Activated naive CD4-positive, alpha-beta T cell treated with anti-CD3 and anti-CD28 coated beads, Interleukin-2, amount 10 ng/mL, durations not matched to agents 7 days and 5 days (primary cell): ENCODE data around the gene PTGES.
A peak's percentile ranks its signal among the peaks of the same experiment; 100 is the strongest.

Experiments used
- CTCF ChIA-PET: fragments of 350-600 bp; sonication (Branson Sonifier 250); formaldehyde crosslinking; loops from one replicate; lab custom pipeline; 2021; ENCODE audit warnings: antibody characterized with exemption; lab: Charles Lee
- DNase-seq: peaks from one replicate; pipeline ENCODE4 v3.0.0-alpha.2; 2020
- H3K27ac Mint-ChIP-seq: one replicate; pipeline ENCODE4 v1.8.0; 2021; ENCODE audit warnings: mild to moderate bottlenecking, moderate library complexity, mixed read lengths
- H3K27me3 Mint-ChIP-seq: one replicate; pipeline ENCODE4 v1.8.0; 2021; ENCODE audit warnings: mild to moderate bottlenecking, mixed read lengths
- H3K36me3 Mint-ChIP-seq: one replicate; pipeline ENCODE4 v1.8.0; 2021; ENCODE audit warnings: mixed read lengths
- H3K4me1 Mint-ChIP-seq: one replicate; pipeline ENCODE4 v1.8.0; 2021; ENCODE audit warnings: mixed read lengths
- H3K4me3 Mint-ChIP-seq: one replicate; pipeline ENCODE4 v1.8.0; 2021; ENCODE audit warnings: mild to moderate bottlenecking, moderate library complexity, mixed read lengths
- H3K9me3 Mint-ChIP-seq: one replicate; pipeline ENCODE4 v1.8.0; 2021; ENCODE audit warnings: mixed read lengths

Gene PTGES

GRCh38 chr9:129731477-129732085 lies 21.3 kb downstream of the PTGES start:
- CTCF ChIA-PET: interaction anchor here (0.6 kb wide), 1 partner anchor 237 kb away, joined by 4 read pairs; no protein-coding TSS in a partner anchor
- no peak for DNase-seq
- H3K4me1 Mint-ChIP-seq: peaks cover 2% of the 10 kb centered on the region
- no peaks in the 10 kb centered on the region for H3K36me3 Mint-ChIP-seq
- no peaks in the 10 kb centered on the region for H3K9me3 Mint-ChIP-seq
- H3K27ac Mint-ChIP-seq: no peak overlapping the region
- H3K27me3 Mint-ChIP-seq: peaks cover 56% of the 10 kb centered on the region
- H3K4me3 Mint-ChIP-seq: no peak overlapping the region

GRCh38 chr9:129728744-129729143 lies 24.1 kb downstream of the PTGES start:
- H3K4me3 Mint-ChIP-seq: no peak overlapping the region
- H3K27ac Mint-ChIP-seq: no peak overlapping the region
- H3K9me3 Mint-ChIP-seq: no peaks in the 10 kb centered on the region
- H3K4me1 Mint-ChIP-seq: peaks cover 3% of the 10 kb centered on the region
- no peaks in the 10 kb centered on the region for H3K36me3 Mint-ChIP-seq
- H3K27me3 Mint-ChIP-seq: peaks cover 63% of the 10 kb centered on the region
- no peak for DNase-seq
- CTCF ChIA-PET: interaction anchor here (0.6 to 5.6 kb wide), 5 partner anchors 9 to 590 kb away, joined by 3 to 61 read pairs (median 4); no protein-coding TSS in a partner anchor

GRCh38 chr9:129726322-129727160 lies 26.3 kb downstream of the PTGES start:
- peak; percentile 69 for DNase-seq
- Mint-ChIP-seq H3K36me3 (no peaks in the 10 kb centered on the region), H3K9me3 (no peaks in the 10 kb centered on the region), H3K4me3 (no peak overlapping the region), H3K27ac (no peak overlapping the region), H3K27me3 (peaks cover 56% of the 10 kb centered on the region), H3K4me1 (peaks cover 3% of the 10 kb centered on the region)
- CTCF ChIA-PET: interaction anchor here (0.6 to 5.6 kb wide), 24 partner anchors 8 to 1239 kb away, joined by 3 to 61 read pairs (median 4); partner anchors contain the start of gene ASB6

- no peaks in the 10 kb centered on the region for H3K36me3 Mint-ChIP-seq
- CTCF ChIA-PET: interaction anchor here (0.7 to 5.6 kb wide), 19 partner anchors 10 to 587 kb away, joined by 3 to 61 read pairs (median 7); partner anchors contain the start of gene ASB6
- H3K27me3 Mint-ChIP-seq: peaks cover 51% of the 10 kb centered on the region
- H3K9me3 Mint-ChIP-seq: no peaks in the 10 kb centered on the region
- H3K27ac Mint-ChIP-seq: no peak overlapping the region
- no peak for DNase-seq
- no peak overlapping the region for H3K4me3 Mint-ChIP-seq
- H3K4me1 Mint-ChIP-seq: peaks cover 3% of the 10 kb centered on the region
Measured at GRCh38 chr9:129725795-129726251, 27.0 kb downstream of the PTGES start.

- Mint-ChIP-seq H3K27me3 (peaks cover 47% of the 10 kb centered on the region), H3K27ac (no peak overlapping the region), H3K4me1 (peaks cover 3% of the 10 kb centered on the region), H3K4me3 (no peak overlapping the region), H3K36me3 (no peaks in the 10 kb centered on the region), H3K9me3 (no peaks in the 10 kb centered on the region)
- no peak for DNase-seq
- CTCF ChIA-PET: interaction anchor here (0.9 to 5.6 kb wide), 3 partner anchors 14 to 66 kb away, joined by 3 to 61 read pairs (median 26); no protein-coding TSS in a partner anchor
Measured at GRCh38 chr9:129724456-129725190, 28.2 kb downstream of the PTGES start.

- H3K4me1 Mint-ChIP-seq: peaks cover 3% of the 10 kb centered on the region
- no peak overlapping the region for H3K27ac Mint-ChIP-seq
- H3K36me3 Mint-ChIP-seq: no peaks in the 10 kb centered on the region
- DNase-seq: no peak
- CTCF ChIA-PET: interaction anchor here (0.7 to 2.4 kb wide), 3 partner anchors 15 to 591 kb away, joined by 3 to 6 read pairs (median 3); no protein-coding TSS in a partner anchor
- H3K27me3 Mint-ChIP-seq: peaks cover 40% of the 10 kb centered on the region
- no peaks in the 10 kb centered on the region for H3K9me3 Mint-ChIP-seq
- no peak overlapping the region for H3K4me3 Mint-ChIP-seq
Measured at GRCh38 chr9:129722913-129723312, 29.9 kb downstream of the PTGES start.

GRCh38 chr9:129720865-129721545 lies 31.8 kb downstream of the PTGES start:
- H3K4me3 Mint-ChIP-seq: no peak overlapping the region
- no peaks in the 10 kb centered on the region for H3K9me3 Mint-ChIP-seq
- no peak overlapping the region for H3K27ac Mint-ChIP-seq
- H3K4me1 Mint-ChIP-seq: no peaks in the 10 kb centered on the region
- peaks cover 39% of the 10 kb centered on the region for H3K27me3 Mint-ChIP-seq
- no peaks in the 10 kb centered on the region for H3K36me3 Mint-ChIP-seq
- no peak for DNase-seq
- CTCF ChIA-PET: interaction anchor here (2.4 kb wide), 1 partner anchor 17 kb away, joined by 6 read pairs; no protein-coding TSS in a partner anchor

GRCh38 chr9:129720181-129720864 lies 32.5 kb downstream of the PTGES start:
- no peak overlapping the region for H3K4me3 Mint-ChIP-seq

GRCh38 chr9:129719135-129719534 lies 33.7 kb downstream of the PTGES start:
- peaks cover 2% of the 10 kb centered on the region for H3K4me1 Mint-ChIP-seq
- CTCF ChIA-PET: no interaction called here
- peaks cover 45% of the 10 kb centered on the region for H3K27me3 Mint-ChIP-seq
- H3K9me3 Mint-ChIP-seq: no peaks in the 10 kb centered on the region
- no peak for DNase-seq
- H3K4me3 Mint-ChIP-seq: no peak overlapping the region
- no peaks in the 10 kb centered on the region for H3K36me3 Mint-ChIP-seq
- H3K27ac Mint-ChIP-seq: no peak overlapping the region

More at GRCh38 chr9:129720181-129720864, 32.5 kb downstream of the PTGES start:
- DNase-seq: no peak
- H3K9me3 Mint-ChIP-seq: no peaks in the 10 kb centered on the region
- CTCF ChIA-PET: interaction anchor here (2.4 kb wide), 1 partner anchor 18 kb away, joined by 6 read pairs; no protein-coding TSS in a partner anchor
- no peak overlapping the region for H3K27ac Mint-ChIP-seq
- no peaks in the 10 kb centered on the region for H3K4me1 Mint-ChIP-seq
- peaks cover 44% of the 10 kb centered on the region for H3K27me3 Mint-ChIP-seq
- no peaks in the 10 kb centered on the region for H3K36me3 Mint-ChIP-seq

GRCh38 chr9:129718647-129719046 lies 34.2 kb downstream of the PTGES start:
- H3K27me3 Mint-ChIP-seq: peaks cover 45% of the 10 kb centered on the region
- H3K27ac Mint-ChIP-seq: no peak overlapping the region
- CTCF ChIA-PET: interaction anchor here (1.1 kb wide), 1 partner anchor 8 kb away, joined by 7 read pairs; no protein-coding TSS in a partner anchor
- DNase-seq: no peak
- H3K36me3 Mint-ChIP-seq: no peaks in the 10 kb centered on the region
- H3K4me1 Mint-ChIP-seq: peaks cover 2% of the 10 kb centered on the region
- no peaks in the 10 kb centered on the region for H3K9me3 Mint-ChIP-seq
- no peak overlapping the region for H3K4me3 Mint-ChIP-seq

- no peak for DNase-seq
- Mint-ChIP-seq H3K4me1 (peaks cover 5% of the 10 kb centered on the region), H3K27me3 (peaks cover 50% of the 10 kb centered on the region), H3K27ac (no peak overlapping the region), H3K36me3 (no peaks in the 10 kb centered on the region), H3K4me3 (no peak overlapping the region), H3K9me3 (no peaks in the 10 kb centered on the region)
- CTCF ChIA-PET: interaction anchor here (0.7 to 1.1 kb wide), 2 partner anchors 9 to 75 kb away, joined by 3 to 7 read pairs; no protein-coding TSS in a partner anchor
Measured at GRCh38 chr9:129717991-129718390, 34.9 kb downstream of the PTGES start.

- no peaks in the 10 kb centered on the region for H3K9me3 Mint-ChIP-seq
- CTCF ChIA-PET: interaction anchor here (0.7 to 1.1 kb wide), 2 partner anchors 24 to 74 kb away, joined by 3 read pairs; partner anchors contain the start of gene ASB6
- no peaks in the 10 kb centered on the region for H3K36me3 Mint-ChIP-seq
- no peak overlapping the region for H3K4me3 Mint-ChIP-seq
- H3K4me1 Mint-ChIP-seq: peaks cover 23% of the 10 kb centered on the region
- H3K27me3 Mint-ChIP-seq: peaks cover 59% of the 10 kb centered on the region
- no peak overlapping the region for H3K27ac Mint-ChIP-seq
- DNase-seq: no peak
Measured at GRCh38 chr9:129716091-129716490, 36.8 kb downstream of the PTGES start.
